ENCODE data around the gene KCNIP2. TPM values are rescaled to one million over a fixed set of nuclear protein-coding genes. Genes with fewer than 3 reads are reported as not detected.

KCNIP2 gene
- total RNA-seq, 2 donors from 2014 or later, result 2.8 to 3.0 TPM

DNA sequence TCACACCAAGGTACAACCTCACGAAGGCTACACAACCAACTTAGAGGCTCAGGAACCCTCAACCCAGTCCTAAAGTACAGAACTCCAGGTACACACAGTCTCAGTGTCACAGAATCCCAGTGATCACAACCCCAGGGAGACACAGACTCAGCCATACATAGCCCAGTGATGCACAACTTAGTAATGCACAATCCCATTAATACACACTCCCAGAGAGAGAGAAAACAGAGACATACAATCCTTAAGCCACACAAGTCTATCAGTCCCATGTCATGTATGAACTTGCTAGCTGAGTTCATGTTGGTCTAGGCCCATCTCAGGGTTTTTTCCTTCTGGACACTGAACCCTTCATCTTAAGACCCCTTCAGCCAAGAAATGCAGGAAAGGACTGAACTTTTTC, 4.6 kb downstream of the KCNIP2 start:
- Mint-ChIP-seq H3K4me3 (peak overlapping the region; percentile 61), H3K36me3 (ENCODE audit: low read depth) (no peaks in the 10 kb centered on the region), H3K27ac (no peak overlapping the region), H3K9me3 (no peaks in the 10 kb centered on the region), H3K27me3 (ENCODE audit: insufficient read depth) (peaks cover 34% of the 10 kb centered on the region), H3K4me1 (peaks cover 16% of the 10 kb centered on the region)
- no peak overlapping the region for H3K27ac ChIP-seq (ENCODE audit: low read depth, low read length)
- no peaks in the 10 kb centered on the region for H3K9me3 ChIP-seq (ENCODE audit: control insufficient read depth, low read length)
- 80 to 83% methylated on average over 1 of the region's 1 CpG for WGBS, 2 experiments (ENCODE audit: insufficient coverage in 1 of 2, insufficient read length in 1 of 2)
- no peak overlapping the region for H3K4me3 ChIP-seq (ENCODE audit: low read length)
- H3K27me3 ChIP-seq (ENCODE audit: control insufficient read depth, insufficient read depth, low read length, poor library complexity, severe bottlenecking), result peaks cover 21% of the 10 kb centered on the region
- no peaks in the 10 kb centered on the region for H3K36me3 ChIP-seq (ENCODE audit: control insufficient read depth, insufficient read depth, low read length)
- no peaks in the 10 kb centered on the region for H3K4me1 ChIP-seq (ENCODE audit: control insufficient read depth, insufficient read depth, low read length)
- DNase-seq, result no peak
- TF ChIP-seq, protein P1, sequence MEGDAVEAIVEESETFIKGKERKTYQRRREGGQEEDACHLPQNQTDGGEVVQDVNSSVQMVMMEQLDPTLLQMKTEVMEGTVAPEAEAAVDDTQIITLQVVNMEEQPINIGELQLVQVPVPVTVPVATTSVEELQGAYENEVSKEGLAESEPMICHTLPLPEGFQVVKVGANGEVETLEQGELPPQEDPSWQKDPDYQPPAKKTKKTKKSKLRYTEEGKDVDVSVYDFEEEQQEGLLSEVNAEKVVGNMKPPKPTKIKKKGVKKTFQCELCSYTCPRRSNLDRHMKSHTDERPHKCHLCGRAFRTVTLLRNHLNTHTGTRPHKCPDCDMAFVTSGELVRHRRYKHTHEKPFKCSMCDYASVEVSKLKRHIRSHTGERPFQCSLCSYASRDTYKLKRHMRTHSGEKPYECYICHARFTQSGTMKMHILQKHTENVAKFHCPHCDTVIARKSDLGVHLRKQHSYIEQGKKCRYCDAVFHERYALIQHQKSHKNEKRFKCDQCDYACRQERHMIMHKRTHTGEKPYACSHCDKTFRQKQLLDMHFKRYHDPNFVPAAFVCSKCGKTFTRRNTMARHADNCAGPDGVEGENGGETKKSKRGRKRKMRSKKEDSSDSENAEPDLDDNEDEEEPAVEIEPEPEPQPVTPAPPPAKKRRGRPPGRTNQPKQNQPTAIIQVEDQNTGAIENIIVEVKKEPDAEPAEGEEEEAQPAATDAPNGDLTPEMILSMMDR (conservative IDR thresholded peaks at IDR 0.05), result no peak
- H3K9ac ChIP-seq (ENCODE audit: extremely low read depth, low read length, poor library complexity, severe bottlenecking), result no peak overlapping the region

DNA sequence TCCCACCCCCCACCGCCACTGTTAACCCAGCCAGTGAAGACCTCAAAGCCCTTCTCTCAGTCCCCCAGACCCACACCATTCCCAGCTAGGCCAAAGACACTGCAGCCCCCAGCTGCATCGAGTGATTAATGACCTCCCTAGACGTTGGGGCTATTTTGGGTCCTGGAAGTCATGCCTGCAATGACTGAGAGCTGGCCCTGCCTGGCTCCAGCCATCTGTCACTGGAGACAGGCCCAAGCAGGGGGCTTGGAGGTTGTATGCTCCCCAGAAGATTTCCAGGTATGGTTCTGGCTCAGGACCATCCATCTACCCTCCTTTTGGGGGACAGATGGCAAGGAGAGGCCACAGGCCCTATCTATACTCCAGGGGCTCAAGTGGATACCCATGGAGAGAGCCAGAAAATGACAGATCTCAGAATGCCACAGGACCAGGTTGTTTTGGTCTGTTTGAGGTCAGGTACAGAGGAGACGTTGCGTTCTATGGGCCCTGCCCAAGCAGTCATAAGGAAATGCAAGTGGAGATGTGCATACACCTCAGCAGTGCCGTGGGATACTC, 5.1 kb downstream of the KCNIP2 start:
- no peak overlapping the region for H3K27ac Mint-ChIP-seq
- H3K36me3 Mint-ChIP-seq (ENCODE audit: low read depth), result no peaks in the 10 kb centered on the region
- H3K36me3 ChIP-seq (ENCODE audit: control insufficient read depth, insufficient read depth, low read length), result no peaks in the 10 kb centered on the region
- no peak overlapping the region for H3K9ac ChIP-seq (ENCODE audit: extremely low read depth, low read length, poor library complexity, severe bottlenecking)
- H3K4me1 Mint-ChIP-seq, result peaks cover 15% of the 10 kb centered on the region
- peaks cover 21% of the 10 kb centered on the region for H3K27me3 ChIP-seq (ENCODE audit: control insufficient read depth, insufficient read depth, low read length, poor library complexity, severe bottlenecking)
- no peaks in the 10 kb centered on the region for H3K9me3 Mint-ChIP-seq
- TF ChIP-seq, protein P1 (conservative IDR thresholded peaks at IDR 0.05), result no peak
- WGBS, 2 experiments (ENCODE audit: insufficient coverage in 1 of 2, insufficient read length in 1 of 2), result 92 to 93% methylated on average over 4 to 6 of the region's 6 CpGs
- H3K4me3 ChIP-seq (ENCODE audit: low read length), result no peak overlapping the region
- H3K4me3 Mint-ChIP-seq, result peak overlapping the region; percentile 61
- no peaks in the 10 kb centered on the region for H3K4me1 ChIP-seq (ENCODE audit: control insufficient read depth, insufficient read depth, low read length)
- no peak for DNase-seq
- peaks cover 37% of the 10 kb centered on the region for H3K27me3 Mint-ChIP-seq (ENCODE audit: insufficient read depth)
- no peaks in the 10 kb centered on the region for H3K9me3 ChIP-seq (ENCODE audit: control insufficient read depth, low read length)
- no peak overlapping the region for H3K27ac ChIP-seq (ENCODE audit: low read depth, low read length)

DNA sequence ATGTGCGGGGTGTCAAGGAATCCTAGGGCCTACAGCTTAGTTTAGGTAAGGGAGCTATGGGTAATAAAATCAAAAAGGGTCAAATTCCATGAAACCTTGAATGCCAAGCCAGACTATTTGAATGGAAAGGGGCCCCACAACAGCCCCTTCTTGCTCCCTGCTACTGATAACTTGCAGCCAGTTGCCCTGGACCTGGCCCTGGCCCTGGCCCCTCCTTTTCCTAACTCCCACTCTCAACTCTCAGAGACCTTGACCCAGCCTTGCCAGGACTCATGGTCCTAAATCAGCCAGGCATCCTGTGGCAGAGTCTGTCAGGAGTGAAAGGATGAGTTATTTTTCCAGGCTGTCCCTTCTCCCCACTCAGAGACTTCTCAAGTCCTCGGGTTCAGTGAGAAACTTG, 5.9 kb downstream of the KCNIP2 start:
- no peaks in the 10 kb centered on the region for H3K36me3 Mint-ChIP-seq (ENCODE audit: low read depth)
- no peak overlapping the region for H3K4me3 Mint-ChIP-seq
- DNase-seq, result peak; percentile 5
- no peak overlapping the region for H3K27ac Mint-ChIP-seq
- no peak overlapping the region for H3K4me3 ChIP-seq (ENCODE audit: low read length)
- H3K27ac ChIP-seq (ENCODE audit: low read depth, low read length), result peak overlapping the region; percentile 9
- no peaks in the 10 kb centered on the region for H3K9me3 Mint-ChIP-seq
- no peaks in the 10 kb centered on the region for H3K36me3 ChIP-seq (ENCODE audit: control insufficient read depth, insufficient read depth, low read length)
- TF ChIP-seq, protein P1 (conservative IDR thresholded peaks at IDR 0.05), result no peak
- no peak overlapping the region for H3K9ac ChIP-seq (ENCODE audit: extremely low read depth, low read length, poor library complexity, severe bottlenecking)
- peaks cover 15% of the 10 kb centered on the region for H3K27me3 ChIP-seq (ENCODE audit: control insufficient read depth, insufficient read depth, low read length, poor library complexity, severe bottlenecking)
- H3K27me3 Mint-ChIP-seq (ENCODE audit: insufficient read depth), result peaks cover 35% of the 10 kb centered on the region
- 94 to 100% methylated on average over 2 of the region's 2 CpGs for WGBS, 2 experiments (ENCODE audit: insufficient coverage in 1 of 2, insufficient read length in 1 of 2)
- peaks cover 15% of the 10 kb centered on the region for H3K4me1 Mint-ChIP-seq
- H3K4me1 ChIP-seq (ENCODE audit: control insufficient read depth, insufficient read depth, low read length), result no peaks in the 10 kb centered on the region
- no peaks in the 10 kb centered on the region for H3K9me3 ChIP-seq (ENCODE audit: control insufficient read depth, low read length)

All from endodermal cell (in vitro differentiated cells).